Measurements from ENCODE around the gene CAD. TPM values are rescaled to one million over a fixed set of nuclear protein-coding genes. Genes with fewer than 3 reads are reported as not detected.

Gene CAD
- total and polyA plus RNA-seq, 10 of the 15 experiments (the other 5 are each of a cell fraction or from before 2014, with no cell fraction given): 7.6 to 119 (median 50.7) TPM

GRCh38 chr2:27249159-27249890 lies 32.2 kb downstream of the CAD start:
- no peak overlapping the region for H3K9ac ChIP-seq (ENCODE audit: control insufficient read depth, insufficient read depth, low read length)
- no peak for FAIRE-seq
- no peak for ATAC-seq
- intact Hi-C loops (cut with micrococcal nuclease; ENCODE audit: unreplicated experiment): no loop called here
- ChIA-PET SMC1A (ENCODE audit: uncharacterized antibody, unreplicated experiment) (interaction anchor here (2.6 kb wide), 1 partner anchor 30 kb away, joined by 12 read pairs; no protein-coding TSS in a partner anchor), POLR2A (interaction anchor here (0.5 kb wide), 1 partner anchor 78 kb away, joined by 6 read pairs; no protein-coding TSS in a partner anchor), CTCF (interaction anchor here (0.7 to 5.0 kb wide), 6 partner anchors 13 to 97 kb away, joined by 3 to 58 read pairs (median 3); partner anchors contain the start of gene TRIM54), RAD21 (ENCODE audit: unreplicated experiment) (interaction anchor here (1.0 to 1.3 kb wide), 3 partner anchors 30 to 433 kb away, joined by 3 to 5 read pairs (median 3); no protein-coding TSS in a partner anchor)
- BruUV-seq (replicated peaks): no TSS peak
- no peak for DNase-seq (ENCODE audit: low read depth, low spot score)
- H3K4me1 ChIP-seq (ENCODE audit: control insufficient read depth, insufficient read depth, low read length): no peaks in the 10 kb centered on the region
- H3K27me3 ChIP-seq (replicated peaks in 1 of 2; ENCODE audit: control insufficient read depth in 2 of 2, insufficient read depth in 2 of 2, low read length in 1 of 2): peaks cover 2 to 4% of the 10 kb centered on the region in 2 experiments; a peak in 3 of 4 replicates
- H4K20me1 ChIP-seq (ENCODE audit: control insufficient read depth, insufficient read depth): no peaks in the 10 kb centered on the region
- no peaks in the 10 kb centered on the region for H3K79me2 ChIP-seq (ENCODE audit: control insufficient read depth, insufficient read depth, low read length)
- H3K9me3 ChIP-seq (replicated peaks; ENCODE audit: control insufficient read depth, insufficient read depth, low read length): no peaks in the 10 kb centered on the region
- TF ChIP-seq ATF2 (IDR thresholded peaks at IDR 0.05; ENCODE audit: low read length): no peak
- TF ChIP-seq RELA (IDR thresholded peaks at IDR 0.05; ENCODE audit: borderline replicate concordance, partially characterized antibody): no peak
- TF ChIP-seq GABPA (IDR thresholded peaks at IDR 0.05; ENCODE audit: low read depth): no peak
- no peak for TF ChIP-seq ZNF384 (IDR thresholded peaks at IDR 0.05; ENCODE audit: borderline replicate concordance, low read depth, low read length)
- TF ChIP-seq POLR2AphosphoS2 (IDR thresholded peaks at IDR 0.05; ENCODE audit: low read depth, low read length): no peak
- TF ChIP-seq CEBPZ (IDR thresholded peaks at IDR 0.05; ENCODE audit: low read depth, low read length): no peak
- TF ChIP-seq LARP7 (IDR thresholded peaks at IDR 0.05): no peak
- TF ChIP-seq RELB (IDR thresholded peaks at IDR 0.05; ENCODE audit: low read depth): no peak
- TF ChIP-seq TCF7 (IDR thresholded peaks at IDR 0.05; ENCODE audit: borderline replicate concordance): no peak
- no peak for TF ChIP-seq YY1 (IDR thresholded peaks at IDR 0.05; ENCODE audit: low read depth, low read length)
- H3K4me2 ChIP-seq (ENCODE audit: control insufficient read depth, insufficient read depth): no peak overlapping the region
- no peak overlapping the region for H2AFZ ChIP-seq (ENCODE audit: control insufficient read depth, low read depth, low read length)
- no peak overlapping the region for H3K4me3 ChIP-seq
- peaks cover 0 to 2% of the 10 kb centered on the region in 2 experiments; a peak in 2 of 4 replicates for H3K36me3 ChIP-seq (ENCODE audit: control insufficient read depth in 2 of 2, insufficient read depth in 2 of 2, low read length in 1 of 2)
- in situ Hi-C loops (cut with MboI): no loop called here
- WGBS (ENCODE audit: insufficient coverage, insufficient replicate concordance, low lambda C conversion rate, missing lambda C conversion rate): 37% methylated on average over 12 of the region's 12 CpGs
- H3K27ac ChIP-seq (ENCODE audit: control insufficient read depth, insufficient read depth): no peak overlapping the region

Measured in GM12878 (cell line).